HuH-7.5 (cell line): ENCODE results near the gene IL17RE.

Experiments used
- DNase-seq: peaks from one replicate; pipeline ENCODE4 v3.0.0; 2011; ENCODE audit warnings: low spot score

Gene IL17RE

DNA sequence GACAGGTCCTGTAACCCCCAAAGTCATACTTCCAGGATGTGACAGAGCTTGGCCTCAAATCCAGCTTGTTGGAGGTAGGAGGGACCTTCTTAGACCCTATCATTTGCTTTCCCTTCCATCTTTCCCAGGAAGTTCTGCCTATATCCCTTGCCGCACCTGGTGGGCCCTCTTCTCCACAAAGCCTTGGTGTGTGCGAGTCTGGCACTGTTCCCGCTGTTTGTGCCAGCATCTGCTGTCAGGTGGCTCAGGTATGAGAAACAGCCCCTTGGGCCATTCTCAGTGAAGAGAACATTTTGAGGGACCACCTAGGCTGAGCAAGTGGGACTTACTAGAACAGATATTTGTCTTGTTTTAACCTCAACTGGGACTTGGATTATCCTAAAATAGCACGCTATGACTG lies 1.3 kb downstream of the IL17RE start:
- DNase-seq: no peak

DNA sequence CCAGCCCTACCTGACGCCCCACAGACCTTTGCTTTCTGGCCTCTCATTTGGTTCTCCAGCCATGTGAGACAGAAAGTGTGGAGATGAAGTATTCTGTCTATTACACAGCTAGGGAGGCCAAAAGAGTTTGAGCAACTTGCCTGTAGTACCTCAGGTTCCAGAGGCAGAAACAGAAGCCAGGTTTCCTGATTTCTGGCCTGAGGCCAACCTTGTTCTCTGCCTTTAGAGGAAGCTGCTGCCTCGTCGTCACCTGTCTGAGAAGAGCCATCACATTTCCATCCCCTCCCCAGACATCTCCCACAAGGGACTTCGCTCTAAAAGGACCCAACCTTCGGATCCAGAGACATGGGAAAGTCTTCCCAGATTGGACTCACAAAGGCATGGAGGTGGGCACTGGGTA lies 3.8 kb downstream of the IL17RE start:
- no peak for DNase-seq

DNA sequence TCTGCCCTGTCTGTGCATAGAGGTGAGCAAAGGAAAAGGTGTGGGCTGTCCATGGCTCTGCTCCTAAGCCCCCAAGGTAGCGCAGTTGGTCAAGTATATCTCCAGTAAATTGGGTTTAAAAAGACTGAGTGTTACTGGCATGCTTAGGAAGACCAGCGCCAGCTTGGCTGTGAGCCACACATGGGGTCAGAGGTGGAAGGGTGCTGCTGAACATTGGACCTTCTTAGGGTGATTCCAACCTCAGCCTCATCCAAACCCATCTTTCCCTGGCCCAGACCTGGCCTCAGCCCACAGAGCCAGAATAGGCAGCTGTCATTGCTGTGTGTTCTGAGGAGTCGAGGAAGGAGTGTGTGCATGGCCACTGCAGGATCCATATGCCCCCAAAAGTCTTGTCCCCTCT lies 5.6 kb downstream of the IL17RE start:
- no peak for DNase-seq

DNA sequence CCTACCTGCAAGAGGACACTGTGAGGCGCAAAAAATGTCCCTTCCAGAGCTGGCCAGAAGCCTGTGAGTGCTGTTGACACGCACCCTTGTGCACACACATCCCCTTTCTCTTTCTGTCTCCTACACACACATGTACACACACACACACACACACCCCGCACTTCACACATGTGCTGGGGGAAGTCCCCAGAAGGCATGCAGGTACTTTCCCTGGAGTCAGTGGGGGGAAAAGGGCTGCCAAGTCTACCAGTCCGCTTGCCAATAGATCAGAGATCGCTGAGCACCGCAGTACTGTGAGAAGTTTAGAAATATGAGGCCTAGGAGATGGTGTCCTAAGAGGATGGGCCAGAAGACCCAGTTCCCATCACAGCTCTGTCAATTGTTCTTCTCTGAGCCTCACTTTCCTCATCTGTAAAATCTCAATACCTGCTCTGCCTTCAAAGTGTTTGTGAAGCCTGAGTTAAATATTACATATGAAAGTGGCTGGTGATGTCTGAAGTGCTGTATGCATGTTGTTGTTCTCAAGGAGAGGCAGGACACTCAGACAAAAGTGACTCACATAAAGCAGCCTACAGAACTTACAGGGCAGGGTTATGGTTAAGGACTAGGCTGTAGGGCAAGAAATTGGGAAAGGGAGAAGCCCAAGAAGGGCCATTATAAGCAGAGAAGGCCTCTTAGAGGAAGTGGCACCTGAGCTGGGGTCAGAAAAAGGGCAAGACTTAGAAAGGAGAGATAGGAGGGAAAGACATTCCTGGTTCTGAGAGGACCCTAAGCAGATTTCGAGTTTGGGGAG lies 6.8 kb downstream of the IL17RE start:
- no peak for DNase-seq

DNA sequence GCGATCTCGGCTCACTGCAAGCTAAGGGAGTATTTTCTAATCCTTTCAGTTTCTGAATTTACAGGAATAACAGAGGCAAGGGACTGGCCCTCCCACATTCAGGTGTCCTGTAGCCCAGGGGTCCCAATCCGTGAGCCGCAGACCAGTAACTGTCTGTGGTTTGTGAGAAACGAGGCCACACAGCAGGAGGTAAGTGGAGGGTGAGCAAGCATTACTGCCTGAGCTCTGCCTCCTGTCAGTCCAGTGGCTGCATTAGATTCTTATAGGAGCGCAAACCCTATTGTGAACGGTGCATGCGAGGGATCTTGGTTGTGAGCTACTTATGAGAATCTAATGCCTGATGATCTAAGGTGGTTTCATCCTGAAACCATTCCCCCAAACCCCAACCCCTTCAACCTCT lies 9.2 kb downstream of the IL17RE start:
- no peak for DNase-seq

DNA sequence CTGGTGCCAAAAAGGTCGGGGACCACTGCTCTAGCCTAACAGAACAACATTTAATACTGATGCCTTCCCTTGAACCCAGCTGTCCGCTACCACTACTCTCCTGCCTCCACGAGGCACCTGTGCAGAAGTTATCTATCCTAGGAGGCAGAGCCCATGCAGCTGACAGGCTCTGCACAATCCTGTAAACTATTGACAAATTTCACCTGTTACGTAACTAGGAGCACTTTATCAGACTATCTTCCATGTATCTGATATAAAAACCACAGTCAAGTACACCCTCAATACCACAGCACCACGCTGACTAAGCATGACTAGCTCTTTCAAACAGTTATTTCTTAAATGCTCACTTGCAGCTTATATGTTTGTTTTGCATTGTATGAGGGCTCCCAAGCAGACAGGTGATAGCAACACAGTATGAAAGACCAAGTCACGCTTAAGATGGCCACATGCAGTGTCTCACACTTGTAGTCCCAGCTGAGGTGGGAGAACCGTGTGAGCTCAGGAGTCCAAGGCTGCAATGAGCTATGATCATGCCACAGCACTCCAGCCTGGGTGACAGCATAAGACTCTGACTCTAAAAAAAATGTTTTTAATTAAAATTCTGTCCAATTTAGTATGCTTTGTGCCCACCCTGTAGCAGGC lies 9.8 kb downstream of the IL17RE start:
- no peak for DNase-seq

DNA sequence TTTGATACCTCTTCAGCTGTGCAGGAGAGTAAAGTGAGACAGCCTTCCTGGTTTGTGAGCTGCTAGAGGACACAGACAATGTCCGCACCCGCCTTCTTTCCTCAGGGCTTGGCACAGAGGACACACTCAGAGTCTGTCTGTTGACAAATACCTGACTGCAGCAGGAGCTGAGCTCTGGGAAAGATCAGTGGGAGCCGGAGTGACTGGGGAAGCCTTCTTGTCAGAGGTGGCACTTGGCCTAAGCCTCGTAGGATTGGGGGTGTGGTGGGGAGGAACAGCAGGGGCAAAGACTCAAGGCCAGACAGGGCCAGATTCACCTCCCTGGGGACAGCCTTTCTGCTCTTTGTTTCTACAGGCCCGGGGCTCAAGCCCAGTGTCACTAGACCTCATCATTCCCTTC lies 11.0 kb downstream of the IL17RE start:
- no peak for DNase-seq

DNA sequence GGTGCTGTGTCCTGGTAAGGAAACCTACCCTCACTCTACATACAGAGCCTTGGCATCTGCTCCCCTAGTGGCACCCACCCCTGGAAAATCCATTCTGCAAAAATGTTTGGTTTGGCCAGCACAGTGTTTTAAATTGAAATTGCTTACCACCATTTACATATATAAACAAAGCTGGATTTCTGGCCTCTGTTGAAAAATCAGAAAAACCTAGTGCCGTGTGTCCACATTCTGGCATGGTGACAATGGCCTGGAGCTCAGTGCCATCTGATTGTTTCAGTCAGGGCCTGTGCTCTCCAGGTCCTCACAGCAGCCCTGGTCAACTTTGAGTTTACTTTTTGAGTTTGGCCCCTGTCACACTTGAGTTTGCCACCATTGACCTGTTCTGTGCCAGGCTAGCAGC lies 11.4 kb downstream of the IL17RE start:
- DNase-seq: no peak

DNA sequence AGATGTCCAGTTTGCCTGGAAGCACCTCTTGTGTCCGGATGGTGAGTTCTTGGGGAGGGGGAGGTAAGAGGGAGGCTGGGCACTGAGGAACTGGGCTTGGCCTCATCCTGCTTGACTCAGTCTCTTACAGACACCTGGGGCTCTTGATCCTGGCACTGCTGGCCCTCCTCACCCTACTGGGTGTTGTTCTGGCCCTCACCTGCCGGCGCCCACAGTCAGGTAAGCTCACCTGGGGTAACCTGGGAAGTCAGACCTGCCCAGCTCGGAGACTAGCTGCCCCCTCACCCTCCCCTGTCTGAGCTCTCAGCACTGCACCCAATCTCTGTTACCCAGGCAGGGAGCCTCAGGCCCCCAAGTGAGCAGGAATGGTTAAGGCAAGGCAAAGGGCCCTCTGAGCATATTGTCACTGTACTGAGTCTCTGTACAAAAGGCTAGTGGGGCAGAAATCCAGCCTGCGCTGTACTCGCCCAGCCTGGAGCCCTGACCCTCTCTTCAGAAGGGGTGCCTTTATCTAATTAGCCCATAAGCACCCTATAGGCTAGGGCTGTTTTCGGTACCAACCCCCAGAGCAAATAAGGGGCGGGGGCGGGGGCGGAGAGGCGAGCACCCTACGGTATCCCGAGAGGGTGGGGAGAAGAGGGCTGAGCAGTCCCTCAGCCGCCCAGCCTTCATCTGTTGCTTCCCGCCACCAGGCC lies 12.1 kb downstream of the IL17RE start:
- DNase-seq: no peak

DNA sequence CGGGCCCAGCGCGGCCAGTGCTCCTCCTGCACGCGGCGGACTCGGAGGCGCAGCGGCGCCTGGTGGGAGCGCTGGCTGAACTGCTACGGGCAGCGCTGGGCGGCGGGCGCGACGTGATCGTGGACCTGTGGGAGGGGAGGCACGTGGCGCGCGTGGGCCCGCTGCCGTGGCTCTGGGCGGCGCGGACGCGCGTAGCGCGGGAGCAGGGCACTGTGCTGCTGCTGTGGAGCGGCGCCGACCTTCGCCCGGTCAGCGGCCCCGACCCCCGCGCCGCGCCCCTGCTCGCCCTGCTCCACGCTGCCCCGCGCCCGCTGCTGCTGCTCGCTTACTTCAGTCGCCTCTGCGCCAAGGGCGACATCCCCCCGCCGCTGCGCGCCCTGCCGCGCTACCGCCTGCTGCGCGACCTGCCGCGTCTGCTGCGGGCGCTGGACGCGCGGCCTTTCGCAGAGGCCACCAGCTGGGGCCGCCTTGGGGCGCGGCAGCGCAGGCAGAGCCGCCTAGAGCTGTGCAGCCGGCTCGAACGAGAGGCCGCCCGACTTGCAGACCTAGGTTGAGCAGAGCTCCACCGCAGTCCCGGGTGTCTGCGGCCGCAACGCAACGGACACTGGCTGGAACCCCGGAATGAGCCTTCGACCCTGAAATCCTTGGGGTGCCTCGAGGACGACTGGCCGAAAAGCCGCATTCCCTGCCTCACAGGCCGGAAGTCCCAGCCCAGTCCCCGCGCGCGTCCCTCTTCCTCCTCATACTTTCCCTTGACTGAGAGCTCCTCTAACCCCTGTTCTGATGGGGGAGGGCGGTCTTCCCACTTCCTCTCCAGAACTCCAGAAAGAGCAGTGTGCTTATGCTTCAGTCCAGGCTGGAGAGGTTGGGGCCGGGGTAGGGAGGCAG lies 12.8 kb downstream of the IL17RE start:
- DNase-seq: peak; percentile 70

DNA sequence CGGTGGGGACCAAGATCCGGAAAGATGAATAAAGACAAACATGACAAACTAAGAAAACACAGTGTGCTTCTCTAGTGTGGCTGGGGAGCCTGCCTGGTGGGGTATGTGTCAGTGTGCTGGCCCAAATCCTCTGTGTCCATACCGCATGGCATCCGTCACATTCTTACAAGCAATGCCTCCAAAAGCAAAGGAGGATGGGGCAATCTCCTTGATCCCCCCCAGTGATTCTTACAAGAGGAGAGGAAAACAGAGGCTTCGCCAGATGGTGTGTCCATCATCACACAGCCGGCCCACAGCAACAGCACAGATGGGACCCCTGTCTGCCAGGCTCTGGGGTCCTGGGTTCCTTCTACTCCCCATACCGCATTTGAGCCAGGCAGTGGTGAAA lies 13.7 kb downstream of the IL17RE start:
- DNase-seq: no peak

DNA sequence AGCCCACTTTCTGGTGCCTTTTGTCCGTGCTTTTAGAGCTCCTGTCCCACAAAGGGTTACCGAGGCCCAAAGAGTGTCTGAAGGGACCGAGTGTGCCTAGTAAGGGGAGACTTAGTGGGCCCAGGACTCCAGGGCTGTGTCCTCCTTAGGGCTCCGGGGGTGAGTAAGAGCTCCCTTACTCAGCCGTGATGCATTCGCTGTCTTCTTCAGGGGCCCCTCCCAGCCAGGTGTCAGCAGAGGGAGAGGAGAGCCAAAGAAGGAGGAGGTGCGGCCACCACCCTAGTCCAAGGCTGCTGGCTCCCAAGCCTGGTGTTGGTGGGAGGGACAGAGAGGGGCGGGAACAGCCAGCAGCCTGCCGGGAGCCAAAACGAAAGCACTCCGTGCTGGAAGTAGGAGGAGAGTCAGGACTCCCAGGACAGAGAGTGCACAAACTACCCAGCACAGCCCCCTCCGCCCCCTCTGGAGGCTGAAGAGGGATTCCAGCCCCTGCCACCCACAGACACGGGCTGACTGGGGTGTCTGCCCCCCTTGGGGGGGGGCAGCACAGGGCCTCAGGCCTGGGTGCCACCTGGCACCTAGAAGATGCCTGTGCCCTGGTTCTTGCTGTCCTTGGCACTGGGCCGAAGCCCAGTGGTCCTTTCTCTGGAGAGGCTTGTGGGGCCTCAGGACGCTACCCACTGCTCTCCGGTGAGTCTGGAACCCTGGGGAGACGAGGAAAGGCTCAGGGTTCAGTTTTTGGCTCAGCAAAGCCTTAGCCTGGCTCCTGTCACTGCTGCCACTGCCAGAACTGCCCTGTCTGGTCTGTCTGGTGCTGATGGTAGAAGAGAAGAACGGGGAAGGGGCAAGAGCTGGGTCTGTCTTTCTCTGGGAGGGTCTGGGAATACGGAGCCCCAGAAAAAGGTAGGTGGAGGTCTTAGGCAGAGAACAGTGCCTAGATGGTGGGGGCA lies 14.4 kb downstream of the IL17RE start, which contains the start of gene IL17RC:
Gene IL17RC, plus strand, starts transcription at position 365 of the 947 bp plus-strand sequence. Its CDS starts 218 bp downstream, at position 583.
- DNase-seq: peak; percentile 95

DNA sequence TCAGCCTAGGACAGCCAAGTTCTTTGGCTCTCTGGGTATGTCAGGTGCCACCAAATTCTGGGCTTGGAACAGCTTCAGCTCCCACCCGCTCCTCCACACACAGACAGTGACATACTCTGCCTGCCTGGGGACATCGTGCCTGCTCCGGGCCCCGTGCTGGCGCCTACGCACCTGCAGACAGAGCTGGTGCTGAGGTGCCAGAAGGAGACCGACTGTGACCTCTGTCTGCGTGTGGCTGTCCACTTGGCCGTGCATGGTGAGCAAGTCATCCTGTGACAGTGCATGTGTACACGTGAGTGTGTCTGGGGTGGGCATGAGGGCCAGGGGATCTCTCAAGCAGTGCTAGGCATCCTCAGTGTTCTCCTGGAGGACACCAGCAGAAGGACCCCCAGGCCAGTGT lies 15.2 kb downstream of the IL17RE start:
- DNase-seq: no peak

DNA sequence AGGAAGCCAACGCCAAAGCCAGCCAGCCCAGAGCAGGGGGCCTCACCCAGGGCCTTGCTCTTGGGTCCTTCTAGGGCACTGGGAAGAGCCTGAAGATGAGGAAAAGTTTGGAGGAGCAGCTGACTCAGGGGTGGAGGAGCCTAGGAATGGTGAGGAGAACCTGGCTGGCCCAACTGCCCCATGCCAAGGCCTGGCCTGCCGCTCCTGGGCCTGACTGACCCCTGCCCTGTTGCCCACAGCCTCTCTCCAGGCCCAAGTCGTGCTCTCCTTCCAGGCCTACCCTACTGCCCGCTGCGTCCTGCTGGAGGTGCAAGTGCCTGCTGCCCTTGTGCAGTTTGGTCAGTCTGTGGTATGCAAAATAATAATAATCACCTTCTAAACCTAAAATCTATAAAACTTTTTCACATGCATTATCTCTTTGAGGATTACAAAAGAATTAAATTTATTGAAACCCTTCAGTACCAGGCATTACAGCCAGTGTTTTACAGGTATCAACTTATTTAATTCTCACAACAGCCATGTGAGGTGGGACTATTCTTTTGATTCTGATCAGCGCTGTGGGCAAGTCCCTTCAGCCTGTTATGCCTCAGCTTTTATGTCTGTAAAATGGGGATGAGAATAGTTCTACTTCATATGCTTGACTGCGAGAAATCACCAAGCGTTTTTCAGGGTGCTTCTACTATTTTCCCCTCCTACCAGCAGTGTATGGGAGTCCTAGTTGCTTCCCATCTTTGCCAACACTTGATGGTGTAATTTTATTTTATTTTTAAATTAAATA lies 15.8 kb downstream of the IL17RE start:
- DNase-seq: no peak

DNA sequence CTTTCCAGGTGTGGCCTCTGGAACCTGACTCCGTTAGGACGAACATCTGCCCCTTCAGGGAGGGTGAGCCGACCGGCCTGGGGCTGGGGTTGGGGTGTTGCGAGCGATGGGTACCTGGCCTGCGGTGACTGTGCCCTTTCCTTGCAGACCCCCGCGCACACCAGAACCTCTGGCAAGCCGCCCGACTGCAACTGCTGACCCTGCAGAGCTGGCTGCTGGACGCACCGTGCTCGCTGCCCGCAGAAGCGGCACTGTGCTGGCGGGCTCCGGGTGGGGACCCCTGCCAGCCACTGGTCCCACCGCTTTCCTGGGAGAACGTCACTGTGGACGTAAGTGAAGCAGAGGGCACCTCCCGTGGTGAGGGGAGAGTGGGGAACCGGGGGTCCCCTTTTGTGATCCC lies 25.5 kb downstream of the IL17RE start:
- DNase-seq: no peak

DNA sequence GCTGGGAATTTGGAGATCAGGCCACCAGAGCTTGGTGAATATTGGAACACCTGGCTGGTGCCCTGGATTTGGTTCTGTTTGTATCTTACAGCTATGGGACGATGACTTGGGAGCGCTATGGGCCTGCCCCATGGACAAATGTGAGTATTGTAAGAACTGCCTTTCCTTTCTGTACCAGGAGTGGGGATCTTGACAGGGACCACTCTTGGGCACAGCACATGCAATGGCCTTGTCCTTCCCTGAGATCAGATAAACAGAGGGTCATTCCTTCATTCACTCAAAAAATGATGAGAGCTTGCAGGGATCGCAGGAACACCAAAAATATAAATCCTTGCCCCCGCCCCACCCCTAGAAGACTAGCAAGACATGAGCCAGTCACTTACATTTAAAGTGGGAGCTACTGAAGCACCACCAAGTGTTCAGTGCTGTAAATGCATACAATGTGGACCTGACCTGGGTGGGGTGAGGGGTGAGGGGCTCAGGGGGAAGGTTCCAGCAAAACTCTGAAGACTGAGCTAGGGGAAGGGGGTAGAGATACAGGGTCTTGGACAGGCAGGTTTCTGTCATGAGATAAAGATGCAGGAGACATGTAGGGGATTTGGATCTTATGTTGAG lies 28.3 kb downstream of the IL17RE start:
- peak; percentile 70 for DNase-seq

DNA sequence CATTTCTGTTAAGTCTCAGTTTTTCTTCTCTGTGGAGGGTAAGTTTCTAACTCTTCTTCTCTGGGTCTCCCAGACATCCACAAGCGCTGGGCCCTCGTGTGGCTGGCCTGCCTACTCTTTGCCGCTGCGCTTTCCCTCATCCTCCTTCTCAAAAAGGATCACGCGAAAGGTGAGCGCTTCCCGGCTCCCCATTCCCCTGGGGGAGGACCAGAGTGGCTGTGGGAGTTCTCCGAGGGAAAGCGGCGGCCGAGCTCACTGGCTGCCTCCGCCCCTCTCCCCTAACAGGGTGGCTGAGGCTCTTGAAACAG lies 29.8 kb downstream of the IL17RE start:
- no peak for DNase-seq

DNA sequence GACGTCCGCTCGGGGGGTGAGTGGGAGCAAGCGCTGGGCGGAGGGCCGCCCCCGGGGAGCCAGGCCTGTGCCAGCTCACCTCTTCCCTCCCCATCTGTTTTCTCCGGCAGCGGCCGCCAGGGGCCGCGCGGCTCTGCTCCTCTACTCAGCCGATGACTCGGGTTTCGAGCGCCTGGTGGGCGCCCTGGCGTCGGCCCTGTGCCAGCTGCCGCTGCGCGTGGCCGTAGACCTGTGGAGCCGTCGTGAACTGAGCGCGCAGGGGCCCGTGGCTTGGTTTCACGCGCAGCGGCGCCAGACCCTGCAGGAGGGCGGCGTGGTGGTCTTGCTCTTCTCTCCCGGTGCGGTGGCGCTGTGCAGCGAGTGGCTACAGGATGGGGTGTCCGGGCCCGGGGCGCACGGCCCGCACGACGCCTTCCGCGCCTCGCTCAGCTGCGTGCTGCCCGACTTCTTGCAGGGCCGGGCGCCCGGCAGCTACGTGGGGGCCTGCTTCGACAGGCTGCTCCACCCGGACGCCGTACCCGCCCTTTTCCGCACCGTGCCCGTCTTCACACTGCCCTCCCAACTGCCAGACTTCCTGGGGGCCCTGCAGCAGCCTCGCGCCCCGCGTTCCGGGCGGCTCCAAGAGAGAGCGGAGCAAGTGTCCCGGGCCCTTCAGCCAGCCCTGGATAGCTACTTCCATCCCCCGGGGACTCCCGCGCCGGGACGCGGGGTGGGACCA lies 30.4 kb downstream of the IL17RE start:
- DNase-seq: peak; percentile 90

DNA sequence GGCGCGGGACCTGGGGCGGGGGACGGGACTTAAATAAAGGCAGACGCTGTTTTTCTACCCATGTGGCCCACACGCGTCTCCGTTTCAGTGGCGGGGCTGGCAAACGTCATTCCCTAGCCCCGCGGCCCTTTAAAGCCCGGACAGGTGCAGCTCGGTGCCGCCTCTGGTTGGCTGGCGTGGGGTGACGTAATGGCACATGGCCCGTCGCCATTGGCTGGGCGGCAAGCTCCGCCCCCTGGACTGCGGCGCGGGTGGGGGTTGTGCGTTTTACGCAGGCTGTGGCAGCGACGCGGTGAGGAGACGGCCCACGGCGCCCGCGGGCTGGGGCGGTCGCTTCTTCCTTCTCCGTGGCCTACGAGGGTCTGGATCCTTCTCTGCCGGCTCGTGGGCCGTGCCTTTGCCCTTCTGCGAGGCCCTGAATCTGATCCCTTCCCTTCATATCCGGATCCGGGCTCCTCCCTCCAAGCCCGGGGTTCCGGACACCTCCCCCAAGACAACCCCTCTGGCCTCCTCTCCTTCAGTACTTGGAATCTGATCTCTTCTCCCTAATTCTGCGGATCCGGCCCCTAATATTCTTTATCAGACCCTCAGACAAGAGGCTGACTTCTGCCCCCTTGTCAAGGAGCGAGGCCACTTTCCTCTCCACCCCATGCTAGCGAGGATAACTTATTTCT lies 31.1 kb downstream of the IL17RE start, which contains the start of gene CRELD1:
Gene CRELD1, plus strand, starts transcription at position 274 of the 674 bp plus-strand sequence. CDS start 605 bp downstream, outside the sequence.
- DNase-seq: peak; percentile 96
